A549 (cell line): ENCODE data around the gene BEAN1.

Source experiments
- EP300 ChIP-seq, 2 experiments: fragments of >200 bp; sonication (Bioruptor Twin); formaldehyde crosslinking; IDR thresholded peaks; 2 replicates in 1 of 2; 3 replicates in 1 of 2; pipeline ENCODE4 v1.6.1; 2016 to 2017
- TF ChIP-seq, protein P1 (sequence below): IDR thresholded peaks from 2 replicates; pipeline ENCODE4 v1.6.1; 2012; ENCODE audit warnings: low read depth, borderline replicate concordance
- TF ChIP-seq, protein P2 (sequence below): fragments of >200 bp; sonication (Bioruptor Twin); formaldehyde crosslinking; IDR thresholded peaks from 3 replicates; pipeline ENCODE4 v1.5.1; 2016
- TF ChIP-seq, protein P3 (sequence below): fragments of 200-600 bp; sonication (generic); IDR thresholded peaks from 2 replicates; pipeline ENCODE4 v1.6.1; 2016; ENCODE audit warnings: antibody characterized with exemption, mild to moderate bottlenecking, moderate library complexity

DNA sequence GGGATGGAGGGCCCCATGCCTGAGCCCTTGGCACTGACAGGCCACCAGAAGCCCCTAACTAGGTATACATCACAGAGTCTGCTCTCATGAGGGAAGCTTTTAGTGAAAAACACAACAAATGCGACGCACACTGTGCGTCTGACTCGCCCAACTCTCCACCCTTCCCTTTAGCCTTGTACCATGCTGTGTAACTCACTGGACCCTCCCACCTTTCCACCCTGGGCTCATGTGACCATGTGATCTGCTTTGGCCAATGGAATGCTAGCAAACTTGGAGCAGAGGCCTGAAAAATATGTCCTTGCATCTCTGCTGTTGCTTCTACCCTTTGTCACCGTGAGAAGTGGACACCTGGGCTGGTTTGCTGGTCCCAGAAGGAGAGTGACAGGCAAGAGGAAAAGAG, 101.2 kb downstream of the BEAN1 start:
- TF ChIP-seq, protein P1, sequence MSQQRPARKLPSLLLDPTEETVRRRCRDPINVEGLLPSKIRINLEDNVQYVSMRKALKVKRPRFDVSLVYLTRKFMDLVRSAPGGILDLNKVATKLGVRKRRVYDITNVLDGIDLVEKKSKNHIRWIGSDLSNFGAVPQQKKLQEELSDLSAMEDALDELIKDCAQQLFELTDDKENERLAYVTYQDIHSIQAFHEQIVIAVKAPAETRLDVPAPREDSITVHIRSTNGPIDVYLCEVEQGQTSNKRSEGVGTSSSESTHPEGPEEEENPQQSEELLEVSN, result no peak
- TF ChIP-seq, protein P2, sequence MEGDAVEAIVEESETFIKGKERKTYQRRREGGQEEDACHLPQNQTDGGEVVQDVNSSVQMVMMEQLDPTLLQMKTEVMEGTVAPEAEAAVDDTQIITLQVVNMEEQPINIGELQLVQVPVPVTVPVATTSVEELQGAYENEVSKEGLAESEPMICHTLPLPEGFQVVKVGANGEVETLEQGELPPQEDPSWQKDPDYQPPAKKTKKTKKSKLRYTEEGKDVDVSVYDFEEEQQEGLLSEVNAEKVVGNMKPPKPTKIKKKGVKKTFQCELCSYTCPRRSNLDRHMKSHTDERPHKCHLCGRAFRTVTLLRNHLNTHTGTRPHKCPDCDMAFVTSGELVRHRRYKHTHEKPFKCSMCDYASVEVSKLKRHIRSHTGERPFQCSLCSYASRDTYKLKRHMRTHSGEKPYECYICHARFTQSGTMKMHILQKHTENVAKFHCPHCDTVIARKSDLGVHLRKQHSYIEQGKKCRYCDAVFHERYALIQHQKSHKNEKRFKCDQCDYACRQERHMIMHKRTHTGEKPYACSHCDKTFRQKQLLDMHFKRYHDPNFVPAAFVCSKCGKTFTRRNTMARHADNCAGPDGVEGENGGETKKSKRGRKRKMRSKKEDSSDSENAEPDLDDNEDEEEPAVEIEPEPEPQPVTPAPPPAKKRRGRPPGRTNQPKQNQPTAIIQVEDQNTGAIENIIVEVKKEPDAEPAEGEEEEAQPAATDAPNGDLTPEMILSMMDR, result no peak
- TF ChIP-seq, protein P3, sequence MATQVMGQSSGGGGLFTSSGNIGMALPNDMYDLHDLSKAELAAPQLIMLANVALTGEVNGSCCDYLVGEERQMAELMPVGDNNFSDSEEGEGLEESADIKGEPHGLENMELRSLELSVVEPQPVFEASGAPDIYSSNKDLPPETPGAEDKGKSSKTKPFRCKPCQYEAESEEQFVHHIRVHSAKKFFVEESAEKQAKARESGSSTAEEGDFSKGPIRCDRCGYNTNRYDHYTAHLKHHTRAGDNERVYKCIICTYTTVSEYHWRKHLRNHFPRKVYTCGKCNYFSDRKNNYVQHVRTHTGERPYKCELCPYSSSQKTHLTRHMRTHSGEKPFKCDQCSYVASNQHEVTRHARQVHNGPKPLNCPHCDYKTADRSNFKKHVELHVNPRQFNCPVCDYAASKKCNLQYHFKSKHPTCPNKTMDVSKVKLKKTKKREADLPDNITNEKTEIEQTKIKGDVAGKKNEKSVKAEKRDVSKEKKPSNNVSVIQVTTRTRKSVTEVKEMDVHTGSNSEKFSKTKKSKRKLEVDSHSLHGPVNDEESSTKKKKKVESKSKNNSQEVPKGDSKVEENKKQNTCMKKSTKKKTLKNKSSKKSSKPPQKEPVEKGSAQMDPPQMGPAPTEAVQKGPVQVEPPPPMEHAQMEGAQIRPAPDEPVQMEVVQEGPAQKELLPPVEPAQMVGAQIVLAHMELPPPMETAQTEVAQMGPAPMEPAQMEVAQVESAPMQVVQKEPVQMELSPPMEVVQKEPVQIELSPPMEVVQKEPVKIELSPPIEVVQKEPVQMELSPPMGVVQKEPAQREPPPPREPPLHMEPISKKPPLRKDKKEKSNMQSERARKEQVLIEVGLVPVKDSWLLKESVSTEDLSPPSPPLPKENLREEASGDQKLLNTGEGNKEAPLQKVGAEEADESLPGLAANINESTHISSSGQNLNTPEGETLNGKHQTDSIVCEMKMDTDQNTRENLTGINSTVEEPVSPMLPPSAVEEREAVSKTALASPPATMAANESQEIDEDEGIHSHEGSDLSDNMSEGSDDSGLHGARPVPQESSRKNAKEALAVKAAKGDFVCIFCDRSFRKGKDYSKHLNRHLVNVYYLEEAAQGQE, result no peak
- TF ChIP-seq EP300 (IDR thresholded peaks at IDR 0.05), result no peak
